Fibroblast of villous mesenchyme (primary cell): ENCODE data around the gene FSTL4. TPM values are rescaled to one million over a fixed set of nuclear protein-coding genes. Genes with fewer than 3 reads are reported as not detected.
A peak's percentile ranks its signal among the peaks of the same experiment; 100 is the strongest.

ENCODE experiments used
- DNase-seq: peaks from one replicate; pipeline ENCODE4 v3.0.0-alpha.2; 2010; ENCODE audit warnings: low read depth
- H3K4me3 ChIP-seq: 2 replicates; pipeline ENCODE4 v1.5.1; 2011; ENCODE audit warnings: low read depth, mild to moderate bottlenecking, low read length
- total RNA-seq: library from RNA; depleted of rRNA; stranded (reverse); fragments of >200 nt; gene quantifications from 2 replicates; pipeline ENCODE4 v1.2.3, GENCODE V29; 2012
- TF ChIP-seq, protein P1 (sequence below): IDR thresholded peaks from 2 replicates; pipeline ENCODE4 v1.5.1; 2012; ENCODE audit warnings: low read depth, mild to moderate bottlenecking, low read length; ENCODE audit not compliant: insufficient read depth

The FSTL4 gene
- total RNA-seq, 1 donor, result not detected

DNA sequence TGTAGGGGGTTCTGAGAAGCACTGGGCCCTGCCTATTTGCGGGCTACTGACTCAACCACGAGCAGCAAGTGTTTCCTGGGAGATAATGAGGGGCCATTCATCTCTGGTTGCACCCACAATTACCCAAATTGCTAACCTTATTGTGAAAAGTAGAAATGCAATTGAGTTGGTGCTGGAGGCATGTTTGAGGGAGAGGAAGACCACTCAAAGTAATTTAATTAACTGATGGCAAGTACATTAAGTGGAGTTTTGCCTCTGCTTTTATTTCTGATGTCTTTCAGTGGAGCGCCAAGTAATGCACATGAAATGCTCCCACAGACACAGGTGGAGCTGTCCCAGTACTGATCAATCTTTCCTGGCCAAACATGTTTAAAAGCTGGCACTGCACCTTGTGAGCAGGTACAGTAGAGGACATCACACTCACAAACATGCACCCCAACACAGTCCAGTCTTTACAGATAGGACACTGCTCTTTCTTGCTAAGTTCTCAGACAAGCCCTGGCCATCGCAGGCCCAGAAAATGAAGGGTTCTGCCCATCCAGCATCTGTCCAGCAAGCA, 365.1 kb downstream of the FSTL4 start:
- DNase-seq, result no peak
- H3K4me3 ChIP-seq, result no peak overlapping the region
- TF ChIP-seq, protein P1, sequence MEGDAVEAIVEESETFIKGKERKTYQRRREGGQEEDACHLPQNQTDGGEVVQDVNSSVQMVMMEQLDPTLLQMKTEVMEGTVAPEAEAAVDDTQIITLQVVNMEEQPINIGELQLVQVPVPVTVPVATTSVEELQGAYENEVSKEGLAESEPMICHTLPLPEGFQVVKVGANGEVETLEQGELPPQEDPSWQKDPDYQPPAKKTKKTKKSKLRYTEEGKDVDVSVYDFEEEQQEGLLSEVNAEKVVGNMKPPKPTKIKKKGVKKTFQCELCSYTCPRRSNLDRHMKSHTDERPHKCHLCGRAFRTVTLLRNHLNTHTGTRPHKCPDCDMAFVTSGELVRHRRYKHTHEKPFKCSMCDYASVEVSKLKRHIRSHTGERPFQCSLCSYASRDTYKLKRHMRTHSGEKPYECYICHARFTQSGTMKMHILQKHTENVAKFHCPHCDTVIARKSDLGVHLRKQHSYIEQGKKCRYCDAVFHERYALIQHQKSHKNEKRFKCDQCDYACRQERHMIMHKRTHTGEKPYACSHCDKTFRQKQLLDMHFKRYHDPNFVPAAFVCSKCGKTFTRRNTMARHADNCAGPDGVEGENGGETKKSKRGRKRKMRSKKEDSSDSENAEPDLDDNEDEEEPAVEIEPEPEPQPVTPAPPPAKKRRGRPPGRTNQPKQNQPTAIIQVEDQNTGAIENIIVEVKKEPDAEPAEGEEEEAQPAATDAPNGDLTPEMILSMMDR, result no peak

DNA sequence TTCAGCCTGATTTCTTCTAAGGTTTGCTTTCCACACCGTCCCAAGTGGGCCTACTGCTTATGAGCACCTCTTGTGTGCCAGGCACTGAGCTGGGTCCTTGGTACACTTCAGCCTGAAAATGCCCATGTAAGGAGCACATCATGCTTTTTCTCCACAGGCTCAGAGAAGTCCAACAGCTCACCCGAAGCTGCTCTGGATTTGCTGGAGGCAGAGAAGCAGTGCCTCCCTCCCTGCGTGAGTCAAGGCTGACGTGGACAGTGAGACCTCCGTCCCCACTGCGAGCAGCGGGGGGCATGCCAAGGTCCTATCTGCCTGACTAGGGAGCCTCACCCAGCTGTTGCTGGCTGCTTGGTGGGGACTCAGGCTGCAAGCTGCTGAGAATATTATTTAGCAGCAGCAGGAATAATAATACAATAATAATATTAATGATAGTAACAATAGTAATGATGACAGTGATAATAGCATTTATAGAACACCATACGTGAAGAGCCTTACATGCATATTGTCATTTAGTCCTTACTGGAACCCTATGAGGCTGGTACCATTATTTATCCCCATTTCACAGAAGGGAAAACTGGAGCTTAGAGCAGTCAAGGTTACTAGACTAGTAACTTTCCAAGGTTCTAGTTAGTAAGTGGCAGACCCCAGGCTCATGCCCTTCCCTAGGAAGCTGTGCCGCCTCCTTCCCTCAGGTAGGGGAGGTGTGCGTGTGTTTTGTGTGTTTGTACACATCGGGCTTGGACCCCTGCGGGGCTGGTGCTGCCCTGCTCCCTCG, 365.8 kb downstream of the FSTL4 start:
- no peak overlapping the region for H3K4me3 ChIP-seq
- no peak for DNase-seq
- TF ChIP-seq, protein P1, result no peak

DNA sequence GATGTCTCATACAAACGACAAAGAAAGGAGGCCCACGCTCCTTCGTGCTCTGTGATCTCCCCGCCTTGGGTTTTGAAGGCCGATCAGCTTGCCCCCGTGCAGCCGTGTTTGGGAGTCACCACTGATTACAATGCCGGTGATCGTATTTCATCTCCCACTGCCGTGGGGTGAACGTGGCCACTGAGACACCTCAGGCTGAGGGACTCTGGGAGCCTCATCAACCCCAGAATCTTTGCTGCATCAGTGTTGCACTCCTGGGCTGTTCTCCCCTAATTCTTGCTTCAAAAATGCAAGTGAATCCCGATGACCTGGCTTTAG, 366.3 kb downstream of the FSTL4 start:
- H3K4me3 ChIP-seq, result no peak overlapping the region
- TF ChIP-seq, protein P1, result no peak
- no peak for DNase-seq

DNA sequence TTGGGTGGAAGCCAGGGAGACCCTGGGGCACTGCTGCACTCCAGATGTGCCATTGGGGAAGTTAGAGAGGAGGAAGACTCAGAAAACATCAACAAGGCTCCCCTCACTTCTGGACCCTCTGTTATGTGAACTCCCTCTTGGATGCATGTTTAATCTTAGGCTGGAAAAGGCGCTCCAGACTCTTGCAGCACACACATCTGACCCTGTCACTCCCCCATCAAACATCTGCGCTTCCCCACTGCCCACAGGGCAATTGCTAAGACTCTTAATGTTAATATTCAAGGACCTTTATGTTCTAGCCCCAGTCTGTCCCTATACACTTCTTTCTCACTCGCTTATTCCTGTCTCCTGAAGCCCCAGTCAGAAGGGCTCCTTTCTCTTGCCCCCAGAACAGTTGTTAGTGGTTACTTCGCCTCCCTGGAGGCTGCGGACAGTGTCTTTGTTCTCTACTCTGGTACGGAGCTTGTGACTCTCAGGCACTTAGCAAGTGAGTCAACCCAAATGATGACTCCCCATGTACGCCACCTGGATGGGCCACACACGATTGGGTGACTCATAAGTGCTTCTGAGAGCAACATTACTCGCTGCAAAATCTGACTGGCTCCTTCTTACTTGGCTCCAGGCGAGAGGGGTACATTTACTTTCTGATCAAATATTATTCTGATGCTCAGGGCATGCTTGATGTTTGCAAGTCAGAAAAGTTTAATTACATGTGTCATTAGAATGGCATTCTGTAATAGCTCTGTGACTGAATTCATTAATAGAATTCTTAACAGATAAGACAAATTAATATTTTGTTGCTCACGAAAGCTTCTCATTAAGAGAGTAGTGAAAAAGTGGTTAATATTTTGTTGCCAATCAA, 366.9 kb downstream of the FSTL4 start:
- DNase-seq, result peak; percentile 88
- TF ChIP-seq, protein P1, result no peak
- H3K4me3 ChIP-seq, result no peak overlapping the region

DNA sequence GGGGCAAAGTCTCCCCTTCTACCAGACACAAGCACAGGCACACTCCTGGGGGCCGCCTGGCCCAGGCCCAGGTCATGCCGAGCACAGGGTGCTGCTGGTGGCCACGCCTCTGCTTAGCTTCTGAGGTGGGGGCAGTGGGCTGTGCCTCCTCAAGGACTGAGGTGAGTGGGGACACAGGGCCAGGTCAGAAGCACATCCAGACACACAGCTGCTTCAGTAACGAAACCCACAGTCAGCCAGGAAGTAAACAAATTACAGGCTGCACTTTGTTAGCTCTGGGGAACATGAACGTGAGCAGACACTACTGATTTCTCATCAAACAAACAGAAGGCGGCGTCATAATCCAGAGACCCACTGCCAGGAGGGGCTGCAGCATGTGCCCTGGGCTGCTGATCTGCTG, 368.1 kb downstream of the FSTL4 start:
- no peak overlapping the region for H3K4me3 ChIP-seq
- TF ChIP-seq, protein P1, result no peak
- DNase-seq, result peak; percentile 75

DNA sequence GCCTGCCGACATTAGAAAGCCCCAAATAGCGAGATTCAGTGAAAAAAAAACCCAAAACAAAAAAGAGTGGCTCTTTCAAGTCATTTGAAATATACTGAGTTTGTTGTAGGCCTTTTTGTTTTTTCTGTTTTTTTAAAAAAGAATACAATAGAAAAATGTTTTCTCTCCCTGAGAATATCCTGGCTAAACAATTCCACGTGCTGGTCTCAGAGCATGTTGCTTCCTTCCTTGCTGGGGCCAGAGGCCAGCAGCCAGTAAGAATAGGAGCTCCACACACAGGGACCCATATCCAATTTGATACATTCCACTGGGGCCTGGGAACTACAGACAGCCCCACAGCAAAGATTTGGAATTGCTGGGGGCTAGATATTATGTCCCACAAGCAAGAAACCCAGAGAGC, 369.1 kb downstream of the FSTL4 start:
- no peak for DNase-seq
- TF ChIP-seq, protein P1, result no peak
- H3K4me3 ChIP-seq, result no peak overlapping the region
